PC-9 (cell line): Measurements from ENCODE around the gene ATP11A.
"Not testable (repeated sequence)": the region's sequence is repeated elsewhere in the genome, so short reads cannot be mapped to it uniquely, and the experiment has no call there.

Experiments
- EZH2 ChIP-seq: fragments of 200-600 bp; sonication (generic); IDR thresholded peaks from 2 replicates; pipeline ENCODE4 v1.8.0; 2017; ENCODE audit warnings: antibody characterized with exemption, low read depth
- TF ChIP-seq, protein P1 (sequence below): fragments of 200-600 bp; sonication (generic); conservative IDR thresholded peaks from 2 replicates; pipeline ENCODE4 v1.6.1; 2017; ENCODE audit warnings: mixed run types, antibody characterized with exemption, mild to moderate bottlenecking, moderate library complexity

DNA sequence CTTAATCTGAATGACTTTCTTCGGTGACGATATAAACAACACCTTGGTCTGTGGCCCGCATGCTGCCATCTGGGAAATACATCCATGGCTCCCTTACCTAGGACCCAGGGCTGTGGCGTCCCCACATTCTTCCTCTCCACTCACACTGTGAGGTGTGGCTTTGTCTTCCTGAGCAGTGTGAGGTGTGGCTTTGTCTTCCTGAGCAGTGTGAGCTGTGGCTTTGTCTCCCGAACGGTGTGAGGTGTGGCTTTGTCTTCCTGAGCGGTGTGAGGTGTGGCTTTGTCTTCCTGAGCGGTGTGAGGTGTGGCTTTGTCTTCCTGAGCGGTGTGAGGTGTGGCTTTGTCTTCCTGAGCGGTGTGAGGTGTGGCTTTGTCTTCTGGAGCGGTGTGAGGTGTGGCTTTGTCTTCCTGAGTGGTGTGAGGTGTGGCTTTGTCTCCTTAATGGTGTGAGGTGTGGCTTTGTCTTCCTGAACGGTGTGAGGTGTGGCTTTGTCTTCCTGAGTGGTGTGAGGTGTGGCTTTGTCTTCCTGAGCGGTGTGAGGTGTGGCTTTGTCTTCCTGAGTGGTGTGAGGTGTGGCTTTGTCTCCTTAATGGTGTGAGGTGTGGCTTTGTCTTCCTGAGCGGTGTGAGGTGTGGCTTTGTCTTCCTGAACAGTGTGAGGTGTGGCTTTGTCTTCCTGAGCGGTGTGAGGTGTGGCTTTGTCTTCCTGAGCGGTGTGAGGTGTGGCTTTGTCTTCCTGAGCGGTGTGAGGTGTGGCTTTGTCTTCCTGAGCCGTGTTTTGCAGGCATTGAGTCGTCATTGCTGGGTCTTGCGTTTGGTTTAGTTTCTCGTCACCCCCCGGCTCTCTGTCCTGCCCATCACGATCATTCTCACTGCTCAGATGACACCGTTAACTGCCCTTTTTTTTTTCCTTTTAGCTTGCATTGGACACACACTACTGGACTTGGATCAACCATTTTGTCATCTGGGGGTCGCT is 183.1 kb downstream of the ATP11A start:
- TF ChIP-seq, protein P1, sequence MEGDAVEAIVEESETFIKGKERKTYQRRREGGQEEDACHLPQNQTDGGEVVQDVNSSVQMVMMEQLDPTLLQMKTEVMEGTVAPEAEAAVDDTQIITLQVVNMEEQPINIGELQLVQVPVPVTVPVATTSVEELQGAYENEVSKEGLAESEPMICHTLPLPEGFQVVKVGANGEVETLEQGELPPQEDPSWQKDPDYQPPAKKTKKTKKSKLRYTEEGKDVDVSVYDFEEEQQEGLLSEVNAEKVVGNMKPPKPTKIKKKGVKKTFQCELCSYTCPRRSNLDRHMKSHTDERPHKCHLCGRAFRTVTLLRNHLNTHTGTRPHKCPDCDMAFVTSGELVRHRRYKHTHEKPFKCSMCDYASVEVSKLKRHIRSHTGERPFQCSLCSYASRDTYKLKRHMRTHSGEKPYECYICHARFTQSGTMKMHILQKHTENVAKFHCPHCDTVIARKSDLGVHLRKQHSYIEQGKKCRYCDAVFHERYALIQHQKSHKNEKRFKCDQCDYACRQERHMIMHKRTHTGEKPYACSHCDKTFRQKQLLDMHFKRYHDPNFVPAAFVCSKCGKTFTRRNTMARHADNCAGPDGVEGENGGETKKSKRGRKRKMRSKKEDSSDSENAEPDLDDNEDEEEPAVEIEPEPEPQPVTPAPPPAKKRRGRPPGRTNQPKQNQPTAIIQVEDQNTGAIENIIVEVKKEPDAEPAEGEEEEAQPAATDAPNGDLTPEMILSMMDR = not testable (repeated sequence)
- TF ChIP-seq EZH2 = not testable (repeated sequence)
